Adrenal gland (tissue), 5 donors: ENCODE results near the gene GSTCD.

Experiments used
- POLR2A ChIP-seq, 2 donors: fragments of 450-650 bp; IDR thresholded peaks; one replicate each; pipeline ENCODE4 v1.6.1; 2017; ENCODE audit warnings: antibody characterized with exemption in 2 of 2, mild to moderate bottlenecking in 2 of 2, moderate library complexity in 1 of 2
- TF ChIP-seq, protein P1 (sequence below), 6 experiments: fragments of 450-650 bp in 4 of 6; fragments of 200-600 bp in 2 of 6; sonication (generic) in 1 of 6; IDR thresholded peaks; 1 replicate in 5 of 6; 2 replicates in 1 of 6; pipeline versions ENCODE4 v1.5.1 to v1.8.0; 2016 to 2021; ENCODE audit warnings: antibody characterized with exemption in 6 of 6, mild to moderate bottlenecking in 2 of 6, moderate library complexity in 1 of 6
- donor health status: DM: no; HTN: no; CAD: no.

DNA sequence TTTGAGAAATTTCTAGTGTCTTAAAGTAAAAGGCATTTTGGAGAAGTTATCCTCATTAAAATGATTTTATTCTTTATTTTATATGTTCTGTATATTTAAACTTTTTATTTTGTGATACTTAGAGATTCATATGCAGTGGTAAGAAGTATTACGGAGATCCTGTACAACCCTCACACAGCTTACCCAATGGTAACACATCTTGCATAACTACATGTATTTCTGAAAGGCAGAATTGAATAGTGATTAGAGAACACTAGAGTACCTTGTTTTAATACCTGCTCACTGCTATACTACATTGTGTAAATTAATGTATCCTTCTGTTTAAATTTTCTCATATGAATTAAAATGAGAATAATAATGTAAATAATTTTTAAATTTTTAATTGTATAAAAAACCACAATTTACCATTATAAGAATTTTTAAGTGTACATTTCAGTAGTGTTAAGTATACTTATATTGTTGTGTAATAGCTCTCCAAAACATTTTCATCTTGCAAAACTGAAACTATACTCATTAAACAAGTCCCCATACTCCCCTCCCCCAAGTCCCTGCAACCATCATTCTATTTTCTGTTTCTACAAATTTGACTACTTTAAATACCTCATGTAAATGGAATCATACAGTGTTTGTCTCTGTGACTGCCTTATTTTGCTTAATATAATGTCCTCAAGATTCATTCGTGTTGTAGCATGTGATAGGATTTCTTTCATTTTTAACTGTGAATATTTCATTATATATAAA lies 45.5 kb upstream of the GSTCD start:
- TF ChIP-seq, protein P1, sequence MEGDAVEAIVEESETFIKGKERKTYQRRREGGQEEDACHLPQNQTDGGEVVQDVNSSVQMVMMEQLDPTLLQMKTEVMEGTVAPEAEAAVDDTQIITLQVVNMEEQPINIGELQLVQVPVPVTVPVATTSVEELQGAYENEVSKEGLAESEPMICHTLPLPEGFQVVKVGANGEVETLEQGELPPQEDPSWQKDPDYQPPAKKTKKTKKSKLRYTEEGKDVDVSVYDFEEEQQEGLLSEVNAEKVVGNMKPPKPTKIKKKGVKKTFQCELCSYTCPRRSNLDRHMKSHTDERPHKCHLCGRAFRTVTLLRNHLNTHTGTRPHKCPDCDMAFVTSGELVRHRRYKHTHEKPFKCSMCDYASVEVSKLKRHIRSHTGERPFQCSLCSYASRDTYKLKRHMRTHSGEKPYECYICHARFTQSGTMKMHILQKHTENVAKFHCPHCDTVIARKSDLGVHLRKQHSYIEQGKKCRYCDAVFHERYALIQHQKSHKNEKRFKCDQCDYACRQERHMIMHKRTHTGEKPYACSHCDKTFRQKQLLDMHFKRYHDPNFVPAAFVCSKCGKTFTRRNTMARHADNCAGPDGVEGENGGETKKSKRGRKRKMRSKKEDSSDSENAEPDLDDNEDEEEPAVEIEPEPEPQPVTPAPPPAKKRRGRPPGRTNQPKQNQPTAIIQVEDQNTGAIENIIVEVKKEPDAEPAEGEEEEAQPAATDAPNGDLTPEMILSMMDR (IDR thresholded peaks at IDR 0.05), result no peak
- TF ChIP-seq POLR2A (IDR thresholded peaks at IDR 0.05), result no peak
